ENCODE data around the gene TENM4.

The TENM4 gene

GRCh38 chr11:79287952-79288351 is 152.9 kb downstream of the TENM4 start:
- DNase-seq = no peak

GRCh38 chr11:79285756-79286155 is 155.1 kb downstream of the TENM4 start:
- DNase-seq = no peak

GRCh38 chr11:79276736-79277325 is 164.0 kb downstream of the TENM4 start:
- no peak for DNase-seq

- DNase-seq = no peak
These were observed 166.0 kb downstream of the TENM4 start for GRCh38 chr11:79274636-79275331.

GRCh38 chr11:79273781-79274180 is 167.0 kb downstream of the TENM4 start:
- no peak for DNase-seq

- no peak for DNase-seq
These were observed 171.1 kb downstream of the TENM4 start for GRCh38 chr11:79269611-79270307.

GRCh38 chr11:79266396-79266795 is 174.4 kb downstream of the TENM4 start:
- DNase-seq = no peak

- no peak for DNase-seq
These were observed 175.0 kb downstream of the TENM4 start for GRCh38 chr11:79265756-79266322.

- no peak for DNase-seq
These were observed 176.5 kb downstream of the TENM4 start for GRCh38 chr11:79264284-79264683.

- no peak for DNase-seq
These were observed 177.8 kb downstream of the TENM4 start for GRCh38 chr11:79263001-79263400.

- no peak for DNase-seq
These were observed 178.6 kb downstream of the TENM4 start for GRCh38 chr11:79262221-79262620.

- DNase-seq = no peak
These were observed 179.1 kb downstream of the TENM4 start for GRCh38 chr11:79261684-79262083.

- no peak for DNase-seq
These were observed 181.0 kb downstream of the TENM4 start for GRCh38 chr11:79259800-79260199.

- no peak for DNase-seq
These were observed 182.3 kb downstream of the TENM4 start for GRCh38 chr11:79258576-79258975.

- no peak for DNase-seq
These were observed 184.9 kb downstream of the TENM4 start for GRCh38 chr11:79255965-79256364.

- DNase-seq = no peak
These were observed 187.6 kb downstream of the TENM4 start for GRCh38 chr11:79253280-79253679.

GRCh38 chr11:79249295-79249993 is 191.4 kb downstream of the TENM4 start:
- no peak for DNase-seq

GRCh38 chr11:79244798-79245197 is 196.0 kb downstream of the TENM4 start:
- no peak for DNase-seq

- no peak for DNase-seq
These were observed 196.5 kb downstream of the TENM4 start for GRCh38 chr11:79244241-79244772.

GRCh38 chr11:79243422-79244210 is 197.2 kb downstream of the TENM4 start:
- DNase-seq = no peak

- no peak for DNase-seq
These were observed 198.2 kb downstream of the TENM4 start for GRCh38 chr11:79242616-79243015.

- no peak for DNase-seq
These were observed 199.0 kb downstream of the TENM4 start for GRCh38 chr11:79241852-79242241.

Measured in NCI-H446 treated with DMSO at 0.1 percent for 48 hours (cell line).